SK-N-SH treated with all-trans-retinoic acid at 6 μM for 48 hours (cell line): ENCODE measurements around the gene CYP1A2.

Experiments used
- ARNTL ChIP-seq: fragments of 450-650 bp; formaldehyde crosslinking; IDR thresholded peaks from 2 replicates; pipeline ENCODE4 v1.5.0; 2020; ENCODE audit warnings: low read depth, mild to moderate bottlenecking, moderate library complexity, borderline replicate concordance
- CREB5 ChIP-seq: fragments of 250-450 bp; sonication (Bioruptor Pico); IDR thresholded peaks from 2 replicates; pipeline ENCODE4 v1.5.1; 2020; ENCODE audit warnings: low read depth, mild to moderate bottlenecking, moderate library complexity
- CSDC2 ChIP-seq: fragments of 250-450 bp; sonication (Bioruptor Pico); IDR thresholded peaks from 2 replicates; pipeline ENCODE4 v1.5.0; 2020; ENCODE audit warnings: mild to moderate bottlenecking, moderate library complexity
- GLIS3 ChIP-seq: fragments of 250-450 bp; sonication (Bioruptor Pico); IDR thresholded peaks from 2 replicates; pipeline ENCODE4 v1.5.0; 2020; ENCODE audit warnings: mild to moderate bottlenecking, moderate library complexity
- POU6F1 ChIP-seq: fragments of 250-450 bp; sonication (Bioruptor Pico); IDR thresholded peaks from 2 replicates; pipeline ENCODE4 v1.8.0; 2021; ENCODE audit warnings: low read depth, mild to moderate bottlenecking, moderate library complexity, borderline replicate concordance
- PPARA ChIP-seq: fragments of 250-450 bp; sonication (Bioruptor Pico); IDR thresholded peaks from 2 replicates; pipeline ENCODE4 v1.5.0; 2020; ENCODE audit warnings: mild to moderate bottlenecking, borderline replicate concordance
- RARB ChIP-seq: fragments of 250-450 bp; sonication (Bioruptor Pico); IDR thresholded peaks from 2 replicates; pipeline ENCODE4 v1.8.0; 2021; ENCODE audit warnings: mild to moderate bottlenecking, moderate library complexity
- TSHZ2 ChIP-seq: fragments of 250-450 bp; sonication (Bioruptor Pico); IDR thresholded peaks from 2 replicates; pipeline ENCODE4 v1.5.0; 2020; ENCODE audit warnings: mild to moderate bottlenecking, moderate library complexity
- ZC3H10 ChIP-seq: fragments of 250-450 bp; sonication (Bioruptor Pico); IDR thresholded peaks from 2 replicates; pipeline ENCODE4 v1.5.1; 2021; ENCODE audit warnings: mild to moderate bottlenecking, moderate library complexity
- ZFP3 ChIP-seq: fragments of 250-450 bp; sonication (Bioruptor Pico); IDR thresholded peaks from 2 replicates; pipeline ENCODE4 v1.5.0; 2020; ENCODE audit warnings: mild to moderate bottlenecking, moderate library complexity
- ZNF565 ChIP-seq: fragments of 450-650 bp; formaldehyde crosslinking; conservative IDR thresholded peaks from 2 replicates; pipeline ENCODE4 v1.5.0; 2020; ENCODE audit warnings: low read depth, mild to moderate bottlenecking, moderate library complexity
- ZNF70 ChIP-seq: fragments of 450-650 bp; formaldehyde crosslinking; IDR thresholded peaks from 2 replicates; pipeline ENCODE4 v1.5.0; 2020; ENCODE audit warnings: mild to moderate bottlenecking, moderate library complexity

GRCh38 chr15:74799255-74799855 is 50.7 kb downstream of the CYP1A2 start:
- TF ChIP-seq ZNF565 (CRISPR knock-in tag), result no peak
- no peak for TF ChIP-seq ZFP3 (CRISPR knock-in tag)
- TF ChIP-seq RARB (CRISPR knock-in tag), result no peak
- TF ChIP-seq CREB5 (CRISPR knock-in tag), result no peak
- no peak for TF ChIP-seq ARNTL (CRISPR knock-in tag)
- no peak for TF ChIP-seq PPARA (CRISPR knock-in tag)
- TF ChIP-seq ZC3H10, result no peak
- TF ChIP-seq TSHZ2 (CRISPR knock-in tag), result no peak
- TF ChIP-seq GLIS3, result no peak
- no peak for TF ChIP-seq CSDC2 (CRISPR knock-in tag)
- TF ChIP-seq POU6F1 (CRISPR knock-in tag), result no peak
- TF ChIP-seq ZNF70 (CRISPR knock-in tag), result no peak
